ENCODE measurements around the gene SLC39A11.

Gene SLC39A11

DNA sequence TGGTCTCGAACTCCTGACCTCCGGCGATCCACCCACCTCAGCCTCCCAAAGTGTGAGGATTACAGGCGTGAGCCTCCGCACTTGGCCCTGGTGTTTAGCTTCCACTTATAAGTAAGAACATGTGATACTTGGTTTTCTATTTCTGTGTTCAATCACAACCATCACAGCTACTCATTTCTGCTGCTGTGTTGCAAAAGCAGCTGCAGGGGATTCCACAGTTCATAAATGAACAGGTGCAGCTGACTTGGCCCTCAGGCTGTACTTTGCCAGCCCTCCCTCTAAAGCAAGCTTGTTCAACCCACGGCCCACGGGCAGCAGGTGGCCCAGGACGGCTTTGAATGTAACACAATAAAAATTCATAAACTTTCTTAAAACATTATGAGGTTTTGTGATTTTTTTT is 79.2 kb downstream of the SLC39A11 start:
- H4K12ac ChIP-seq (ENCODE audit: low read depth, low read length), result no peak overlapping the region
- H3K4me1 ChIP-seq (ENCODE audit: control insufficient read depth in 1 of 2, insufficient read depth in 2 of 2, low read length in 2 of 2), result peaks cover 2 to 7% of the 10 kb centered on the region in 2 experiments
- H2BK5ac ChIP-seq (ENCODE audit: low read depth, low read length, poor library complexity), result no peak overlapping the region
- no peak overlapping the region for H3K23ac ChIP-seq (ENCODE audit: low read length)
- H3K18ac ChIP-seq (ENCODE audit: low read length), result no peak overlapping the region
- no peak overlapping the region for H3K27ac ChIP-seq (ENCODE audit: low read depth, low read length)
- no CpG with 5 or more reads among the region's 8 CpGs for WGBS (ENCODE audit: extremely low coverage, insufficient coverage, insufficient read length)
- peak in 1 of 2 donors; percentile 10 for DNase-seq
- H3K9me3 ChIP-seq (ENCODE audit: insufficient read depth, low read depth, low read length), result no peaks in the 10 kb centered on the region
- no peak overlapping the region for H2BK12ac ChIP-seq (ENCODE audit: low read length)
- no peak overlapping the region for H3K9ac ChIP-seq (ENCODE audit: low read length)
- H3K36me3 ChIP-seq (ENCODE audit: control insufficient read depth in 1 of 2, insufficient read depth in 2 of 2, low read length in 2 of 2), result no peaks in the 10 kb centered on the region
- H2AK5ac ChIP-seq (ENCODE audit: low read length), result no peak overlapping the region
- no peak overlapping the region for H4K8ac ChIP-seq (ENCODE audit: low read depth, low read length)
- no peaks in the 10 kb centered on the region for H3K27me3 ChIP-seq (ENCODE audit: insufficient read depth, low read length)
- peaks cover 1% of the 10 kb centered on the region for H3K79me2 ChIP-seq (ENCODE audit: control insufficient read depth, insufficient read depth, low read length, poor library complexity)
- H3K14ac ChIP-seq (ENCODE audit: low read length), result no peak overlapping the region
- no peak overlapping the region for H3K4me3 ChIP-seq (ENCODE audit: low read depth, low read length)
- no peak overlapping the region for H2AFZ ChIP-seq (ENCODE audit: insufficient read depth, low read length, poor library complexity)
- no peaks in the 10 kb centered on the region for H3K79me1 ChIP-seq (ENCODE audit: low read length)
- H2BK120ac ChIP-seq (ENCODE audit: insufficient read depth, low read length, poor library complexity), result no peak overlapping the region
- no peak overlapping the region for H3K4me2 ChIP-seq (ENCODE audit: low read length)
- H4K91ac ChIP-seq (ENCODE audit: low read depth, low read length), result no peak overlapping the region
- H3K4ac ChIP-seq (ENCODE audit: low read depth, low read length), result no peak overlapping the region

DNA sequence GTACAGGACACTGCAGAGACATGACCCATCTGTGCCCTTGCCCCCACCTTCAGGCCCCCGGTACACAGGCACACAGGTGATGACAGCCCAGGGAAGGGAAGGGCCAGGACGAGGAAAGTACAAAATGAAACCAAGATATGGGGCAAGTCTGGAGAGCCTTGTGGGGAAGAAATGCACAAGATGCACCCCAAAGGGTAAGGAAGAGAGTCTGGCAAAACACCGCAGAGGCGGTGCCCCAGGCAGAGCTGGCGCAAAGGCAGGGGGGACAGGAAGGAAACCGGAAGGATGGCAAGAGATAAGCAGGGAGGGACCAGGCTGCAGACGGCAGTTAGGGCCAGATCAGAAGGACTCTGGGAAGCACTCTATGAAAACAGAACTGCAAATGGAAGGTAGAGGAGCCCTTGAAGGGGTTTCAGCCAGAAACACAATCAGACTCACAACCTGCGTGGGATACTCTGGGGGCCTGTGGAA is 81.4 kb downstream of the SLC39A11 start:
- H3K18ac ChIP-seq (ENCODE audit: low read length), result no peak overlapping the region
- H3K23ac ChIP-seq (ENCODE audit: low read length), result no peak overlapping the region
- peaks cover 2% of the 10 kb centered on the region for H3K79me2 ChIP-seq (ENCODE audit: control insufficient read depth, insufficient read depth, low read length, poor library complexity)
- H3K27me3 ChIP-seq (ENCODE audit: insufficient read depth, low read length), result no peaks in the 10 kb centered on the region
- H4K91ac ChIP-seq (ENCODE audit: low read depth, low read length), result peak overlapping the region; percentile 18
- peak overlapping the region; percentile 13 for H2BK12ac ChIP-seq (ENCODE audit: low read length)
- no peak overlapping the region for H2AFZ ChIP-seq (ENCODE audit: insufficient read depth, low read length, poor library complexity)
- H3K79me1 ChIP-seq (ENCODE audit: low read length), result no peaks in the 10 kb centered on the region
- no peak overlapping the region for H2BK120ac ChIP-seq (ENCODE audit: insufficient read depth, low read length, poor library complexity)
- peaks cover 6 to 7% of the 10 kb centered on the region in 2 experiments for H3K4me1 ChIP-seq (ENCODE audit: control insufficient read depth in 1 of 2, insufficient read depth in 2 of 2, low read length in 2 of 2)
- H3K27ac ChIP-seq (ENCODE audit: low read depth, low read length), result no peak overlapping the region
- H4K8ac ChIP-seq (ENCODE audit: low read depth, low read length), result peak overlapping the region; percentile 42
- H2AK5ac ChIP-seq (ENCODE audit: low read length), result no peak overlapping the region
- DNase-seq, result no peak
- whole genome bisulfite sequencing (ENCODE audit: extremely low coverage, insufficient coverage, insufficient read length), result no CpG with 5 or more reads among the region's 8 CpGs
- peak overlapping the region; percentile 29 for H3K14ac ChIP-seq (ENCODE audit: low read length)
- no peak overlapping the region for H3K4ac ChIP-seq (ENCODE audit: low read depth, low read length)
- no peak overlapping the region for H4K12ac ChIP-seq (ENCODE audit: low read depth, low read length)
- H3K4me2 ChIP-seq (ENCODE audit: low read length), result no peak overlapping the region
- H3K9me3 ChIP-seq (ENCODE audit: insufficient read depth, low read depth, low read length), result no peaks in the 10 kb centered on the region
- no peak overlapping the region for H3K4me3 ChIP-seq (ENCODE audit: low read depth, low read length)
- no peaks in the 10 kb centered on the region for H3K36me3 ChIP-seq (ENCODE audit: control insufficient read depth in 1 of 2, insufficient read depth in 2 of 2, low read length in 2 of 2)
- H2BK5ac ChIP-seq (ENCODE audit: low read depth, low read length, poor library complexity), result no peak overlapping the region
- H3K9ac ChIP-seq (ENCODE audit: low read length), result no peak overlapping the region

DNA sequence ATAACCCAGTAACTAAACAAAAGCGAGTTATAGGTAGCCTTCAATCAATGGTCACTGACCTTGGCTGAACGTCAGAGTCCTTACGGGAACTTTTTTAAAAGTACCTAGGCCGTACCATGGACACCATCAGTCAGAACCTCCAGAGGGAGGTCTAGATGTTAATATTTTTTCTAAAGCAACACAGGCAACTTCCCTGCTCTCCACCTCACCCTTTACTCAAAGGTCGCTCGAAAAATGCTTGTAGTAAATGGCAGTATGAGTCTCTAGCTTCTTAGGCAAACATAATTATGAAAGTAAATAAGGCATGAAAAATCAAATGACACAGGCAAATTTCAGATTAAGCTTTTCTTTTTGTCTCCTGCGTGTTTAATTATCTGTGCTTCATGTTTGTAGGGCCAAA is 82.1 kb downstream of the SLC39A11 start:
- Histone ChIP-seq H4K91ac (ENCODE audit: low read depth, low read length) (no peak overlapping the region), H2AK5ac (ENCODE audit: low read length) (no peak overlapping the region), H3K9me3 (ENCODE audit: insufficient read depth, low read depth, low read length) (no peaks in the 10 kb centered on the region), H4K12ac (ENCODE audit: low read depth, low read length) (no peak overlapping the region), H3K4ac (ENCODE audit: low read depth, low read length) (no peak overlapping the region), H3K14ac (ENCODE audit: low read length) (no peak overlapping the region), H3K79me1 (ENCODE audit: low read length) (no peaks in the 10 kb centered on the region), H3K79me2 (ENCODE audit: control insufficient read depth, insufficient read depth, low read length, poor library complexity) (peaks cover 2% of the 10 kb centered on the region), H3K9ac (ENCODE audit: low read length) (no peak overlapping the region), H3K4me3 (ENCODE audit: low read depth, low read length) (no peak overlapping the region), H3K27ac (ENCODE audit: low read depth, low read length) (no peak overlapping the region), H3K4me1 (ENCODE audit: control insufficient read depth in 1 of 2, insufficient read depth in 2 of 2, low read length in 2 of 2) (peaks cover 6 to 7% of the 10 kb centered on the region in 2 experiments), H2AFZ (ENCODE audit: insufficient read depth, low read length, poor library complexity) (no peak overlapping the region), H4K8ac (ENCODE audit: low read depth, low read length) (no peak overlapping the region), H2BK120ac (ENCODE audit: insufficient read depth, low read length, poor library complexity) (no peak overlapping the region), H2BK5ac (ENCODE audit: low read depth, low read length, poor library complexity) (no peak overlapping the region), H2BK12ac (ENCODE audit: low read length) (no peak overlapping the region), H3K4me2 (ENCODE audit: low read length) (no peak overlapping the region), H3K27me3 (ENCODE audit: insufficient read depth, low read length) (no peaks in the 10 kb centered on the region), H3K23ac (ENCODE audit: low read length) (no peak overlapping the region), H3K18ac (ENCODE audit: low read length) (no peak overlapping the region), H3K36me3 (ENCODE audit: control insufficient read depth in 1 of 2, insufficient read depth in 2 of 2, low read length in 2 of 2) (no peaks in the 10 kb centered on the region)
- no CpG with 5 or more reads among the region's 7 CpGs for WGBS (ENCODE audit: extremely low coverage, insufficient coverage, insufficient read length)
- DNase-seq, result no peak

DNA sequence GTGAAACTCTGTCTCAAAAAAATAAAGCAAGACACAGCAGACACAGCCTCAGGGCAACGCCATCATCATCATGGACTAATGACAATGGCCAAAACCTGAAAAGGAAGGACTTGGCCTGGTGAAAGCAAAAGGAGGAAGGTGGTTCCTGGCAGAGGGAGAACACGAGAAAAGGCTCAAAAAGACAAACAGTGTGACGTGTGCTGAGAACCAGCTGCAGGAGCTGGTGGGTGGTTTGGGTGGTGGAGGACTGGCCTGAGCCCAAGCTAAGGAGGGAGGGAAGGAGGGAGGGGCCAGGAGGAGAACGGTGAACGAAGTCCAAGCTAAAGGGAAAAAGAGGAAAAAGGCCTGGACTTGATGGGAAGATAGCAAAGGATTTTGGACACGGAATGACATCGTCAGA is 85.1 kb downstream of the SLC39A11 start:
- H3K27me3 ChIP-seq (ENCODE audit: insufficient read depth, low read length), result no peaks in the 10 kb centered on the region
- H3K9ac ChIP-seq (ENCODE audit: low read length), result no peak overlapping the region
- no peak overlapping the region for H3K4me3 ChIP-seq (ENCODE audit: low read depth, low read length)
- no peak overlapping the region for H4K8ac ChIP-seq (ENCODE audit: low read depth, low read length)
- H3K79me1 ChIP-seq (ENCODE audit: low read length), result no peaks in the 10 kb centered on the region
- H2BK5ac ChIP-seq (ENCODE audit: low read depth, low read length, poor library complexity), result no peak overlapping the region
- no peak overlapping the region for H4K91ac ChIP-seq (ENCODE audit: low read depth, low read length)
- no peak overlapping the region for H3K4ac ChIP-seq (ENCODE audit: low read depth, low read length)
- H3K27ac ChIP-seq (ENCODE audit: low read depth, low read length), result no peak overlapping the region
- no peak overlapping the region for H2AFZ ChIP-seq (ENCODE audit: insufficient read depth, low read length, poor library complexity)
- H2AK5ac ChIP-seq (ENCODE audit: low read length), result no peak overlapping the region
- H3K4me2 ChIP-seq (ENCODE audit: low read length), result no peak overlapping the region
- peaks cover 2% of the 10 kb centered on the region for H3K79me2 ChIP-seq (ENCODE audit: control insufficient read depth, insufficient read depth, low read length, poor library complexity)
- no peak overlapping the region for H2BK12ac ChIP-seq (ENCODE audit: low read length)
- H3K14ac ChIP-seq (ENCODE audit: low read length), result no peak overlapping the region
- DNase-seq, result peak in 1 of 2 donors; percentile 22
- H2BK120ac ChIP-seq (ENCODE audit: insufficient read depth, low read length, poor library complexity), result no peak overlapping the region
- no peak overlapping the region for H3K23ac ChIP-seq (ENCODE audit: low read length)
- no peak overlapping the region for H3K18ac ChIP-seq (ENCODE audit: low read length)
- no CpG with 5 or more reads among the region's 7 CpGs for WGBS (ENCODE audit: extremely low coverage, insufficient coverage, insufficient read length)
- no peaks in the 10 kb centered on the region for H3K9me3 ChIP-seq (ENCODE audit: insufficient read depth, low read depth, low read length)
- no peaks in the 10 kb centered on the region for H3K36me3 ChIP-seq (ENCODE audit: control insufficient read depth in 1 of 2, insufficient read depth in 2 of 2, low read length in 2 of 2)
- H4K12ac ChIP-seq (ENCODE audit: low read depth, low read length), result no peak overlapping the region
- H3K4me1 ChIP-seq (ENCODE audit: control insufficient read depth in 1 of 2, insufficient read depth in 2 of 2, low read length in 2 of 2), result peaks cover 6 to 7% of the 10 kb centered on the region in 2 experiments

All from trophoblast cell (in vitro differentiated cells and primary cell).